Neural cell (in vitro differentiated cells): ENCODE measurements around the gene PARP12.

ENCODE experiments used
- EP300 ChIP-seq: fragments of 450-650 bp; conservative IDR thresholded peaks from 2 replicates; pipeline ENCODE4 v1.6.1; 2014; ENCODE audit warnings: antibody characterized with exemption, mild to moderate bottlenecking, moderate library complexity; ENCODE audit not compliant: poor library complexity, severe bottlenecking
- EZH2 ChIP-seq: fragments of 200-600, 300-800 bp; shearing (Covaris generic), sonication (generic); IDR thresholded peaks from 2 replicates; pipeline ENCODE4 v1.6.1; 2014; ENCODE audit warnings: antibody characterized with exemption, low read length, borderline replicate concordance, mild to moderate bottlenecking; ENCODE audit not compliant: insufficient read depth, poor library complexity, severe bottlenecking
- MXI1 ChIP-seq: fragments of 450-650 bp; conservative IDR thresholded peaks from 2 replicates; pipeline ENCODE4 v1.6.1; 2014; ENCODE audit warnings: antibody characterized with exemption, mild to moderate bottlenecking; ENCODE audit not compliant: poor library complexity, severe bottlenecking
- POLR2AphosphoS5 ChIP-seq: IDR thresholded peaks from 2 replicates; pipeline ENCODE4 v1.6.1; 2012
- RAD21 ChIP-seq: fragments of 450-650 bp; conservative IDR thresholded peaks from 2 replicates; pipeline ENCODE4 v1.6.1; 2014; ENCODE audit warnings: antibody characterized with exemption, mild to moderate bottlenecking, moderate library complexity
- REST ChIP-seq: IDR thresholded peaks from 2 replicates; pipeline ENCODE4 v1.6.1; 2012; ENCODE audit warnings: borderline replicate concordance
- SMC3 ChIP-seq: fragments of 450-650 bp; conservative IDR thresholded peaks from 2 replicates; pipeline ENCODE4 v1.6.1; 2014; ENCODE audit warnings: antibody characterized with exemption, mild to moderate bottlenecking, moderate library complexity; ENCODE audit not compliant: poor library complexity
- TAF1 ChIP-seq: IDR thresholded peaks from 2 replicates; pipeline ENCODE4 v1.6.1; 2012; ENCODE audit warnings: low read depth
- TF ChIP-seq, protein P1 (sequence below): fragments of 450-650 bp; IDR thresholded peaks from 2 replicates; pipeline ENCODE4 v1.5.1; 2014; ENCODE audit warnings: antibody characterized with exemption, mild to moderate bottlenecking, moderate library complexity; ENCODE audit not compliant: poor library complexity, severe bottlenecking

DNA sequence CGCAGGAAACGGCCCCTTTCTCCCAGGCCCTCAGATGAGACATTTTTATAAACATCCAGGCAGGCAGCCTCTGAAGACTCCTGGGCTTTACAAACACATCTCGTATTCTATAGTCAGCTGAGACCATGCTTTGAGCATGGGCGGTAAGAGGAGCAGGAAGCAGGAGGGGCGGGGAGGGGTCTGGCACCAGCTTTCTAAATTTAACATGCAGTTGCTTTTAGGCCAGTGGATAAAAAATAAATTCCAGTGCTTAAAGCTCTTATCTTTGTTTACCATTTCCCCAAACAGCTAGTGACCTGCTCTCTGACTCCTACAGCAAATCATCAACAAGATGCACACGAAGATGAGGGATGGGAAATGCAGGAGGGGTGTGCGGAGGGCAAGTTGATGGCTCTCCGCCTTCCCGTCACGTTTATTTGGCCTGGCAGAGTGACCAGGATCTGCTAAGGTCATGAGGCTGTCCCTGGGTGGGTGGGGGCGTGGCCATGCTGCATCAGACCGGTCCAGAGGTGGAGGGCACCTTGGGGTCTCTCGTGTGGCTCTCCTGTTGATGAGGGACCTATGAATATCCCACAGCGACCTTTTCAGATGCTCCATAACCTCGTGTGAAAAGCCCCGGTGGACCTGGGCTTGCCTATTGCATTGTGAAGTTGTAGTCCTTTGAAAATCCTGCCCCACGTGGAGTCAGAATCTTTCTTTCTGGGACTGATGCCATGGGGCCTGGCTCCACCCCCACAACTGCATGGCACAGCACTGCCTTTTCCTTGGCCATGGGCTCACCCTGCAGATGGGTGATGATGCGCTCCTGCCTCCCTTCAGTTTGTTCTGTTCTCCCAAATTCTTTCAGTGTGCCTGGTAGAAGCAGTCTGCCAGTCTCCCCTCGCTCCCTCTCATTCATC, 67.5 kb downstream of the PARP12 start:
- TF ChIP-seq EZH2 (no peak), EP300 (no peak), TAF1 (no peak), REST (no peak), POLR2AphosphoS5 (no peak), RAD21 (no peak), MXI1 (no peak), SMC3 (no peak)
- TF ChIP-seq, protein P1, sequence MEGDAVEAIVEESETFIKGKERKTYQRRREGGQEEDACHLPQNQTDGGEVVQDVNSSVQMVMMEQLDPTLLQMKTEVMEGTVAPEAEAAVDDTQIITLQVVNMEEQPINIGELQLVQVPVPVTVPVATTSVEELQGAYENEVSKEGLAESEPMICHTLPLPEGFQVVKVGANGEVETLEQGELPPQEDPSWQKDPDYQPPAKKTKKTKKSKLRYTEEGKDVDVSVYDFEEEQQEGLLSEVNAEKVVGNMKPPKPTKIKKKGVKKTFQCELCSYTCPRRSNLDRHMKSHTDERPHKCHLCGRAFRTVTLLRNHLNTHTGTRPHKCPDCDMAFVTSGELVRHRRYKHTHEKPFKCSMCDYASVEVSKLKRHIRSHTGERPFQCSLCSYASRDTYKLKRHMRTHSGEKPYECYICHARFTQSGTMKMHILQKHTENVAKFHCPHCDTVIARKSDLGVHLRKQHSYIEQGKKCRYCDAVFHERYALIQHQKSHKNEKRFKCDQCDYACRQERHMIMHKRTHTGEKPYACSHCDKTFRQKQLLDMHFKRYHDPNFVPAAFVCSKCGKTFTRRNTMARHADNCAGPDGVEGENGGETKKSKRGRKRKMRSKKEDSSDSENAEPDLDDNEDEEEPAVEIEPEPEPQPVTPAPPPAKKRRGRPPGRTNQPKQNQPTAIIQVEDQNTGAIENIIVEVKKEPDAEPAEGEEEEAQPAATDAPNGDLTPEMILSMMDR = no peak
